ENCODE measurements around the gene AMZ1. TPM values are rescaled to one million over a fixed set of nuclear protein-coding genes. Genes with fewer than 3 reads are reported as not detected.

AMZ1 gene
- total RNA-seq, 4 donors from 2014 or later: 0.17 TPM; not detected in 3

DNA sequence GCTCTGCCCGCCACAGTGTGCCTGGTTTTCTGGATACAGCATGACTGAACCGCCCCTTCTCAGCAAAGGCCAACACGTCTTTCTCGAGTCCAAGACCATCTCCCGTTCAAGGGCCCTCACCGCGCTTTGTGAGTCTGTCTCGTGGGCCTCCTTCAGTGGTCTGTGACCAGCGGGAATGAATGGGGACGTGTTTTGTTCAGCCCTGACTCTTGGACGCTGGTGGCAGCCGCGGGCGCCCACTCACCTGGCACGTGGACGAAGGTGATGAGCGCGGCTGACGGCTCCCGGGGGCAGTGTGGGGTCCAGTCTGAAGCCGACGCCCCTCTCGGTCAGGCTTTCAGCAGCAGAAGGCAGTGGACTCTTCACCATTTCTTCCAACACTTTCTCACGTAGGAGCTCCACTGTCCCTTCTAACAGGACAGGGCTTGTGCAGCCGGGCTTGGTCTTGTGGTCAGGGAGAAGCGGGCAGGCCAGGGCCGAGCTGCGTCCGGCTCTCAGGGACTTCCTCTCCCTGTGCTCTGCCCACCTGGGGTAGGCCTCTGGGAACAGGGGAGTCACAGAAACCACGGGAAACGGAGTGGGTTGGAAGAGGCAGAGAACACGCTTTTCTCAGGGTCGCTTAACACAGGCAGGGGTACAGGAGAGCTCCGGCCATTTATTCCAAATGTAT lies 30.4 kb downstream of the AMZ1 start:
- Histone ChIP-seq H3K27me3 (no peaks in the 10 kb centered on the region), H3K4me3 (no peak overlapping the region), H3K36me3 (peaks cover 2% of the 10 kb centered on the region), H3K4me1 (peaks cover 7% of the 10 kb centered on the region), H3K9me3 (no peaks in the 10 kb centered on the region), H3K27ac (no peak overlapping the region)
- no peak for TF ChIP-seq POLR2AphosphoS5 (IDR thresholded peaks at IDR 0.05)
- TF ChIP-seq EP300 (IDR thresholded peaks at IDR 0.05): no peak
- TF ChIP-seq, protein P1, sequence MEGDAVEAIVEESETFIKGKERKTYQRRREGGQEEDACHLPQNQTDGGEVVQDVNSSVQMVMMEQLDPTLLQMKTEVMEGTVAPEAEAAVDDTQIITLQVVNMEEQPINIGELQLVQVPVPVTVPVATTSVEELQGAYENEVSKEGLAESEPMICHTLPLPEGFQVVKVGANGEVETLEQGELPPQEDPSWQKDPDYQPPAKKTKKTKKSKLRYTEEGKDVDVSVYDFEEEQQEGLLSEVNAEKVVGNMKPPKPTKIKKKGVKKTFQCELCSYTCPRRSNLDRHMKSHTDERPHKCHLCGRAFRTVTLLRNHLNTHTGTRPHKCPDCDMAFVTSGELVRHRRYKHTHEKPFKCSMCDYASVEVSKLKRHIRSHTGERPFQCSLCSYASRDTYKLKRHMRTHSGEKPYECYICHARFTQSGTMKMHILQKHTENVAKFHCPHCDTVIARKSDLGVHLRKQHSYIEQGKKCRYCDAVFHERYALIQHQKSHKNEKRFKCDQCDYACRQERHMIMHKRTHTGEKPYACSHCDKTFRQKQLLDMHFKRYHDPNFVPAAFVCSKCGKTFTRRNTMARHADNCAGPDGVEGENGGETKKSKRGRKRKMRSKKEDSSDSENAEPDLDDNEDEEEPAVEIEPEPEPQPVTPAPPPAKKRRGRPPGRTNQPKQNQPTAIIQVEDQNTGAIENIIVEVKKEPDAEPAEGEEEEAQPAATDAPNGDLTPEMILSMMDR (IDR thresholded peaks at IDR 0.05): no peak
- no peak for TF ChIP-seq POLR2A (IDR thresholded peaks at IDR 0.05)
- 95% methylated on average over 34 of the region's 34 CpGs for WGBS
- DNase-seq (ENCODE audit: low spot score in 2 of 2): no peak

DNA sequence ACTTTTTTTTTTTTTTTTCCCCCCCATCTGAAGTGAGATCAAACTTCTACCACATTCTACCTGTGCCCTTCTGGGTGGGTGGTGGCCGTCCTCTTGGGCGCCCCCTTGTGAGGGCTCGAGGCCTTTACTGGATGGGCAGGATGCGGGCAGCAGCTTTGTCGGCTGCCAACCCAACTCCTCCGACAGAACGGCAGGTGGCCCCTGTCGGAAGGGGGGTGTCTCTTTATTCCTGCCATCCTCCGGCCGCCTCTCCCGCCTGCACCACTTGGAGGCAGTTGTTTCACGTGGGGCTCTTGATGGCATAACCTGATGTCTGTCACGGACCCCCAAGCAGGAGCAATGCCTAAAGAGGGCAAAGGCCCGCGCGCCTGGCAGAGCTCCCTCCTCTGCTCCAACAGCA lies 31.0 kb downstream of the AMZ1 start:
- peaks cover 3% of the 10 kb centered on the region for H3K36me3 ChIP-seq
- no peaks in the 10 kb centered on the region for H3K27me3 ChIP-seq
- no peak overlapping the region for H3K27ac ChIP-seq
- no peak overlapping the region for H3K4me3 ChIP-seq
- no peaks in the 10 kb centered on the region for H3K9me3 ChIP-seq
- no peak for DNase-seq (ENCODE audit: low spot score in 2 of 2)
- TF ChIP-seq POLR2A (IDR thresholded peaks at IDR 0.05) (no peak), EP300 (IDR thresholded peaks at IDR 0.05) (no peak), POLR2AphosphoS5 (IDR thresholded peaks at IDR 0.05) (no peak)
- TF ChIP-seq, protein P1 (IDR thresholded peaks at IDR 0.05): no peak
- H3K4me1 ChIP-seq: peaks cover 7% of the 10 kb centered on the region
- 77% methylated on average over 14 of the region's 16 CpGs for WGBS

GRCh38 chr7:2720024-2720423 lies 32.0 kb downstream of the AMZ1 start:
- TF ChIP-seq EP300 (IDR thresholded peaks at IDR 0.05) (no peak), POLR2A (IDR thresholded peaks at IDR 0.05) (no peak), POLR2AphosphoS5 (IDR thresholded peaks at IDR 0.05) (no peak)
- TF ChIP-seq, protein P1 (IDR thresholded peaks at IDR 0.05): no peak
- no peak for DNase-seq (ENCODE audit: low spot score in 2 of 2)
- Histone ChIP-seq H3K9me3 (no peaks in the 10 kb centered on the region), H3K36me3 (peaks cover 3% of the 10 kb centered on the region), H3K4me1 (peaks cover 7% of the 10 kb centered on the region), H3K4me3 (no peak overlapping the region), H3K27me3 (no peaks in the 10 kb centered on the region), H3K27ac (no peak overlapping the region)
- WGBS: 91% methylated on average over 16 of the region's 16 CpGs

- H3K27me3 ChIP-seq: no peaks in the 10 kb centered on the region
- peaks cover 7% of the 10 kb centered on the region for H3K4me1 ChIP-seq
- 95% methylated on average over 19 of the region's 19 CpGs for WGBS
- H3K4me3 ChIP-seq: no peak overlapping the region
- DNase-seq (ENCODE audit: low spot score in 2 of 2): no peak
- H3K36me3 ChIP-seq: peaks cover 8% of the 10 kb centered on the region
- H3K9me3 ChIP-seq: no peaks in the 10 kb centered on the region
- TF ChIP-seq EP300 (IDR thresholded peaks at IDR 0.05): no peak
- TF ChIP-seq, protein P1 (IDR thresholded peaks at IDR 0.05): no peak
- no peak for TF ChIP-seq POLR2A (IDR thresholded peaks at IDR 0.05)
- no peak overlapping the region for H3K27ac ChIP-seq
Measured at GRCh38 chr7:2721842-2722241, 33.8 kb downstream of the AMZ1 start.

GRCh38 chr7:2722591-2722990 lies 34.6 kb downstream of the AMZ1 start:
- peaks cover under 1% of the 10 kb centered on the region for H3K4me1 ChIP-seq
- TF ChIP-seq POLR2AphosphoS5 (IDR thresholded peaks at IDR 0.05) (no peak), POLR2A (IDR thresholded peaks at IDR 0.05) (no peak), EP300 (IDR thresholded peaks at IDR 0.05) (no peak)
- TF ChIP-seq, protein P1 (IDR thresholded peaks at IDR 0.05): no peak
- H3K9me3 ChIP-seq: no peaks in the 10 kb centered on the region
- no peak overlapping the region for H3K27ac ChIP-seq
- H3K27me3 ChIP-seq: no peaks in the 10 kb centered on the region
- H3K4me3 ChIP-seq: no peak overlapping the region
- 90% methylated on average over 4 of the region's 4 CpGs for WGBS
- DNase-seq (ENCODE audit: low spot score in 2 of 2): peak in 1 of 2 donors; percentile 19
- peaks cover 10% of the 10 kb centered on the region for H3K36me3 ChIP-seq
